BJ (cell line): ENCODE data around the gene PLEKHJ1. TPM values are rescaled to one million over a fixed set of nuclear protein-coding genes. Genes with fewer than 3 reads are reported as not detected.

Source experiments
- CTCF ChIA-PET: fragments of 350-600 bp; formaldehyde crosslinking; extraction: SDS; loops from one replicate; lab custom pipeline; 2021; ENCODE audit warnings: antibody characterized with exemption, inconsistent platforms; lab: Yijun Ruan, JAX
- POLR2A ChIA-PET: fragments of 300-600 bp; sonication (Branson Sonifier 250); formaldehyde crosslinking; extraction: SDS; loops from one replicate; lab custom pipeline; 2021; ENCODE audit warnings: antibody characterized with exemption; lab: Charles Lee
- DNase-seq: peaks from one replicate; pipeline ENCODE4 v3.0.0-alpha.2; 2011; ENCODE audit warnings: low read depth
- H3K27me3 ChIP-seq: 2 replicates; pipeline ENCODE4 v1.6.0; 2011; ENCODE audit warnings: low read length; ENCODE audit not compliant: control insufficient read depth, insufficient read depth
- H3K36me3 ChIP-seq: 2 replicates; pipeline ENCODE4 v1.5.1; 2011; ENCODE audit warnings: low read length; ENCODE audit not compliant: control insufficient read depth, insufficient read depth
- H3K4me3 ChIP-seq: 2 replicates; pipeline ENCODE4 v1.5.1; 2011; ENCODE audit warnings: low read depth, mild to moderate bottlenecking, control low read depth, low read length
- CTCF ChIP-seq: IDR thresholded peaks from 2 replicates; pipeline ENCODE4 v1.5.1; 2011; ENCODE audit warnings: low read depth, mild to moderate bottlenecking, control low read depth, inconsistent platforms, low read length, moderate library complexity; ENCODE audit not compliant: insufficient read depth
- polyA plus RNA-seq: library from polyadenylated mRNA; depleted of rRNA; stranded (reverse); fragments of >200 nt; gene quantifications from 2 replicates; pipeline ENCODE4 v1.2.3, GENCODE V29; 2011

The PLEKHJ1 gene
- polyA plus RNA-seq, 1 experiment: 65.8 TPM

DNA sequence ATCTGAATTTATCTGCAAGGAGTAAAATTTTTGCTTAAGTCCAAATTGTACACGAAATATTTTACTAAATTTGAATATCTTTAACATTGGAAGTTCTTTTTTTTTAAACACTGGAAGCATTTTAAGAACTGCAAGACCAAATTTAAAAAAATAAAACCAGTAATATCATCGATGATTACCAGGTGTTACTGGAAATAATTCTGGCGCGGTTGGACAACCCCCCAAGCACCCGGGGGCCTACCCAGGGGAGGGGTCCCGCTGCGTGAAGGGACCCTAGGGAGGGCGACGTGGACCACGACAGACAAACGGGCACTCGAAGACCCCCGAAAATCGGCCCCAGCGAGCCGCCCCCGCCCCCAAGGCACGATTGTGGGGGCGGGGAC, 32.7 kb upstream of the PLEKHJ1 start:
- ChIA-PET CTCF (no interaction called here), POLR2A (interaction anchor here (1.0 kb wide), 1 partner anchor 8 kb away, joined by 4 read pairs; no protein-coding TSS in a partner anchor)
- DNase-seq: no peak
- no peak for TF ChIP-seq CTCF
- Histone ChIP-seq H3K27me3 (no peaks in the 10 kb centered on the region), H3K4me3 (peak overlapping the region; percentile 70), H3K36me3 (peaks cover 12% of the 10 kb centered on the region)

DNA sequence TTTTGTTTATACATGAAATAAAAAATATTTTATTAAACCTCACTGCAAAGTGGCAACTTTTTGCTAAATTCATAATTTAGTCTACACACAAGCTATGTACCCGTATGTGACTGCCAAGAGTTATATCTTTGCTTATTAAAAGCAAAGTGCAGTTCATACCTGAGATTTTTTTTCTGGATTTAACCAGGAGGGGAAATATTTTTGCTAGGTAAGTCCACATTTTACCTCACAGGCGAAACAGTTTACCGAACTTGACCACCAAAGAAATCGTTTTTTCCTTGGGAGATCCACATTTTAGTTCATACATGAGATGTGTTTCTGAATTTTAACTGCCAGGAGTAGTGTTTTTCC, 32.3 kb upstream of the PLEKHJ1 start:
- no peaks in the 10 kb centered on the region for H3K27me3 ChIP-seq
- ChIA-PET CTCF (no interaction called here), POLR2A (interaction anchor here (1.0 kb wide), 1 partner anchor 9 kb away, joined by 4 read pairs; no protein-coding TSS in a partner anchor)
- TF ChIP-seq CTCF: no peak
- H3K36me3 ChIP-seq: peaks cover 11% of the 10 kb centered on the region
- no peak overlapping the region for H3K4me3 ChIP-seq
- no peak for DNase-seq

DNA sequence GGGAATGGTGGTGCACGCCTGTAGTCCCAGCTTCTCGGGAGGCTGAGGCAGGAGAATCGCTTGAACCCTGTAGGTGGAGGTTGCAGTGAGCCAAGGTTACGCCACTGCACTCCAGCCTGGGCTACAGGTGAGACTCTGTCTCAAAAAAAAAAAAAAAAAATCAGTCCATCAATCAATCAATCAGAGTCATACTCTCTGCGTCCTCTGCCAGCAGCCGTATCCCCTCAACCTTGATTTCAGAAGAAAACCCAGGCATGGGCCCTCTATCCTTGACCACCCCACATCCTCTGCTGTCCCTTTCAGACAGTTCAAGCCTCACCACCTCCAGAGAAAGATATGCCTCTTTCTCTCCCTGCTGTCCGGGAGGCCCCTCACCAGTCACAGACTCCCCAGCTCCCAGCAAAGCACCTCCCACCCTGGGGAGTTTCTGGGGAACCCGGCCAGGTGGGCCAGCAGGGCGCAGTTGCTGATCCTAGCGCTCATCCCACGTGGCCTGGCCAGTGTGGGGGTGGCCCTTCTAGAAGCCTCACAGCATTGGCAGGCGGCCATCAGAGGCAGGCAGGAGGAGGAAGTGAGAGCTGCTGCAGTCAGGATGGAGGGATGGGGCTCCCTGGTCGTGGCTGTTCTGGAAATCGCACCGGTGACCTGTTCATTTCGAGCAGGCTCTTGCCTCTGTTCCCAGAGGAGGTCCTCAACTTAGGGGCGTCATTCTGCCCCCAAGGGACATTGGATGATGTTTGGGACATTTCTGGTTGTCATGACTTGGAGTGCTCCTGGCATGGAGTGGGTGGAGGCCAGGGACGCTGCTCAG, 30.3 kb upstream of the PLEKHJ1 start:
- no peak for DNase-seq
- POLR2A ChIA-PET: interaction anchor here (0.5 kb wide), 1 partner anchor 8 kb away, joined by 6 read pairs; no protein-coding TSS in a partner anchor
- no peaks in the 10 kb centered on the region for H3K27me3 ChIP-seq
- CTCF ChIA-PET: interaction anchor here (0.7 kb wide), 1 partner anchor 21 kb away, joined by 5 read pairs; no protein-coding TSS in a partner anchor
- TF ChIP-seq CTCF: no peak
- no peak overlapping the region for H3K4me3 ChIP-seq
- H3K36me3 ChIP-seq: peaks cover under 1% of the 10 kb centered on the region; the same call in 1 of the 2 replicates

DNA sequence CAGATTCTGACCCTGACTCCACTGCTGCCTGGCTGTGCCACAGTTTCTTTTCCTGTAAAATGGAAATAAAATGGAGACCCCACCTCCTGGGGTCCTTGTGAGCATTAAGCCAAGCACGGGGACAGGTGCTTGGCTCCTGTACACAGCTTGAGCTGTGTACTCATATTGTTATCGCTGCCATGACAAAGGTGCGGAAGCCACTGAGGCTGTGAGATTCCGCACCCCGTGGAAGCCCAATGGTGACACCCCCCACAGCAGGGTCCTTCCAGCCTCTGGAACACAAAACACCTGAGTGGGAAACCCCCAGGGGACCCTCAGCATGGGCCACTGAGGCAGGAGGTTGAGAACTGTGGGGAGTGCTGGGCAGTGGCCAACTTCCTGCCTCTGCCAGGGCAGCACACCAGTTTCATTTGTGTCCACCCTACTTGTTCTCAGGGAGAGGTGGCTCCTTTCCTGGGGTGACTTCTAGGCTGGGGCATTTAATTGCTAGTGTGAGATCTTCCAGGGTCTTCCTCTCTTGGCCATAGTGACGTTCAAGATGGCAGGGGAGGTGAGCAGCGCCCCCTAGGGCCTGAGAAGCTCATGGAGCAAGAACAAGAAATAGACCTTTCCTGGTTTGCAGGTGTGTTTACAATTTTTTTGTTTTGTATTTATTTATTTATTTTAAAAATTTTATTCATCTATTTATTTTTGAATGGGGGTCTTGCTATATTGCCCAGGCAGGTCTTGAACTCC, 25.5 kb upstream of the PLEKHJ1 start:
- Histone ChIP-seq H3K27me3 (no peaks in the 10 kb centered on the region), H3K36me3 (no peaks in the 10 kb centered on the region), H3K4me3 (no peak overlapping the region)
- peak; percentile 68 for TF ChIP-seq CTCF
- DNase-seq: no peak
- ChIA-PET POLR2A (no interaction called here), CTCF (interaction anchor here (0.7 to 2.9 kb wide), 11 partner anchors 9 to 331 kb away, joined by 3 to 15 read pairs (median 3); no protein-coding TSS in a partner anchor)

- CTCF ChIA-PET: interaction anchor here (1.1 to 2.9 kb wide), 3 partner anchors 14 to 105 kb away, joined by 4 to 15 read pairs (median 9); no protein-coding TSS in a partner anchor
- no peak overlapping the region for H3K4me3 ChIP-seq
- no peak for DNase-seq
- H3K36me3 ChIP-seq: no peaks in the 10 kb centered on the region
- POLR2A ChIA-PET: interaction anchor here (0.6 kb wide), 1 partner anchor 34 kb away, joined by 8 read pairs; no protein-coding TSS in a partner anchor
- TF ChIP-seq CTCF: no peak
- no peaks in the 10 kb centered on the region for H3K27me3 ChIP-seq
Measured at GRCh38 chr19:2260341-2260805, 24.2 kb upstream of the PLEKHJ1 start.
